CD4-positive, alpha-beta T cell treated with Interleukin-4 for 4 hours (primary cell): ENCODE measurements around the gene GOLGA3.
"Not testable (repeated sequence)": the region's sequence is repeated elsewhere in the genome, so short reads cannot be mapped to it uniquely, and the experiment has no call there.

Experiments
- DNase-seq: peaks from one replicate; pipeline ENCODE4 v3.0.0-alpha.2; 2020

GOLGA3 gene

GRCh38 chr12:132847363-132848356 is 19.0 kb upstream of the GOLGA3 start:
- DNase-seq = no peak

- not testable (repeated sequence) for DNase-seq
These were observed 16.0 kb upstream of the GOLGA3 start for GRCh38 chr12:132844681-132845080.

- no peak for DNase-seq
These were observed 13.9 kb upstream of the GOLGA3 start for GRCh38 chr12:132842449-132843045.

- DNase-seq = no peak
These were observed 12.5 kb upstream of the GOLGA3 start for GRCh38 chr12:132841151-132841550.

- no peak for DNase-seq
These were observed 11.9 kb upstream of the GOLGA3 start for GRCh38 chr12:132840536-132840935.

GRCh38 chr12:132839558-132840235 is 11.0 kb upstream of the GOLGA3 start:
- no peak for DNase-seq

- DNase-seq = no peak
These were observed 9.9 kb upstream of the GOLGA3 start for GRCh38 chr12:132838410-132839080.

GRCh38 chr12:132837693-132838409 is 9.2 kb upstream of the GOLGA3 start:
- DNase-seq = no peak

GRCh38 chr12:132836795-132837331 is 8.2 kb upstream of the GOLGA3 start:
- DNase-seq = no peak

GRCh38 chr12:132836230-132836629 is 7.6 kb upstream of the GOLGA3 start:
- not testable (repeated sequence) for DNase-seq

GRCh38 chr12:132835076-132836025 is 6.7 kb upstream of the GOLGA3 start:
- DNase-seq = no peak

- DNase-seq = peak; percentile 22
These were observed 5.6 kb upstream of the GOLGA3 start for GRCh38 chr12:132834181-132834711.

- DNase-seq = no peak
These were observed 4.7 kb upstream of the GOLGA3 start for GRCh38 chr12:132833341-132833740.

GRCh38 chr12:132831771-132832170 is 3.1 kb upstream of the GOLGA3 start:
- DNase-seq = no peak

- peak; percentile 6 for DNase-seq
These were observed 636 bp downstream of the GOLGA3 start for GRCh38 chr12:132827763-132828703.

GRCh38 chr12:132825861-132826260 is 2.8 kb downstream of the GOLGA3 start:
- no peak for DNase-seq

- no peak for DNase-seq
These were observed 3.6 kb downstream of the GOLGA3 start for GRCh38 chr12:132825089-132825488.

GRCh38 chr12:132824053-132824452 is 4.6 kb downstream of the GOLGA3 start:
- DNase-seq = no peak

GRCh38 chr12:132818562-132818961 is 10.1 kb downstream of the GOLGA3 start:
- peak; percentile 41 for DNase-seq
